ENCODE data around the gene ADGRG3.

- TF ChIP-seq, protein P1, sequence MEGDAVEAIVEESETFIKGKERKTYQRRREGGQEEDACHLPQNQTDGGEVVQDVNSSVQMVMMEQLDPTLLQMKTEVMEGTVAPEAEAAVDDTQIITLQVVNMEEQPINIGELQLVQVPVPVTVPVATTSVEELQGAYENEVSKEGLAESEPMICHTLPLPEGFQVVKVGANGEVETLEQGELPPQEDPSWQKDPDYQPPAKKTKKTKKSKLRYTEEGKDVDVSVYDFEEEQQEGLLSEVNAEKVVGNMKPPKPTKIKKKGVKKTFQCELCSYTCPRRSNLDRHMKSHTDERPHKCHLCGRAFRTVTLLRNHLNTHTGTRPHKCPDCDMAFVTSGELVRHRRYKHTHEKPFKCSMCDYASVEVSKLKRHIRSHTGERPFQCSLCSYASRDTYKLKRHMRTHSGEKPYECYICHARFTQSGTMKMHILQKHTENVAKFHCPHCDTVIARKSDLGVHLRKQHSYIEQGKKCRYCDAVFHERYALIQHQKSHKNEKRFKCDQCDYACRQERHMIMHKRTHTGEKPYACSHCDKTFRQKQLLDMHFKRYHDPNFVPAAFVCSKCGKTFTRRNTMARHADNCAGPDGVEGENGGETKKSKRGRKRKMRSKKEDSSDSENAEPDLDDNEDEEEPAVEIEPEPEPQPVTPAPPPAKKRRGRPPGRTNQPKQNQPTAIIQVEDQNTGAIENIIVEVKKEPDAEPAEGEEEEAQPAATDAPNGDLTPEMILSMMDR (IDR thresholded peaks at IDR 0.05) = no peak
- no peak for TF ChIP-seq POLR2A (IDR thresholded peaks at IDR 0.05; ENCODE audit: low read depth)
- no peak for TF ChIP-seq POLR2AphosphoS5 (IDR thresholded peaks at IDR 0.05)
Observed at GRCh38 chr16:57689762-57690558, 21.9 kb downstream of the ADGRG3 start.
